ENCODE data around the gene CA9.

Gene CA9

GRCh38 chr9:35719546-35719945, 45.8 kb downstream of the CA9 start:
- Histone ChIP-seq H3K36me3 (replicated peaks; ENCODE audit: low read depth, low read length) (peaks cover 90% of the 10 kb centered on the region), H2AFZ (ENCODE audit: low read depth, low read length) (no peak overlapping the region), H3K27me3 (ENCODE audit: low read depth, low read length) (no peaks in the 10 kb centered on the region), H3K4me3 (ENCODE audit: low read length) (no peak overlapping the region), H3K79me2 (ENCODE audit: low read length) (no peaks in the 10 kb centered on the region), H3K9me3 (ENCODE audit: insufficient read depth, low read length) (no peaks in the 10 kb centered on the region), H3K4me1 (ENCODE audit: low read length) (no peaks in the 10 kb centered on the region), H3K27ac (ENCODE audit: low read length) (no peak overlapping the region), H3K9ac (ENCODE audit: low read length) (no peak overlapping the region), H4K20me1 (ENCODE audit: insufficient read depth, low read length) (no peaks in the 10 kb centered on the region), H3K4me2 (ENCODE audit: low read length) (no peak overlapping the region)
- TF ChIP-seq CTCF (IDR thresholded peaks at IDR 0.05; ENCODE audit: low read depth, low read length) (no peak), EZH2phosphoT487 (IDR thresholded peaks at IDR 0.05; ENCODE audit: low read depth) (no peak)

- TF ChIP-seq CTCF (IDR thresholded peaks at IDR 0.05; ENCODE audit: low read depth, low read length) (no peak), EZH2phosphoT487 (IDR thresholded peaks at IDR 0.05; ENCODE audit: low read depth) (no peak)
- Histone ChIP-seq H3K9ac (ENCODE audit: low read length) (no peak overlapping the region), H2AFZ (ENCODE audit: low read depth, low read length) (no peak overlapping the region), H3K9me3 (ENCODE audit: insufficient read depth, low read length) (no peaks in the 10 kb centered on the region), H4K20me1 (ENCODE audit: insufficient read depth, low read length) (peaks cover 21% of the 10 kb centered on the region), H3K79me2 (ENCODE audit: low read length) (peaks cover 22% of the 10 kb centered on the region), H3K27me3 (ENCODE audit: low read depth, low read length) (no peaks in the 10 kb centered on the region), H3K4me3 (ENCODE audit: low read length) (no peak overlapping the region), H3K36me3 (replicated peaks; ENCODE audit: low read depth, low read length) (peaks cover 71% of the 10 kb centered on the region), H3K4me2 (ENCODE audit: low read length) (no peak overlapping the region), H3K27ac (ENCODE audit: low read length) (no peak overlapping the region), H3K4me1 (ENCODE audit: low read length) (peaks cover 11% of the 10 kb centered on the region)
These were observed 49.7 kb downstream of the CA9 start for GRCh38 chr9:35723426-35723825.

- Histone ChIP-seq H3K4me3 (ENCODE audit: low read length) (no peak overlapping the region), H3K9ac (ENCODE audit: low read length) (no peak overlapping the region), H4K20me1 (ENCODE audit: insufficient read depth, low read length) (peaks cover 26% of the 10 kb centered on the region), H3K4me1 (ENCODE audit: low read length) (peaks cover 16% of the 10 kb centered on the region), H3K36me3 (replicated peaks; ENCODE audit: low read depth, low read length) (peaks cover 66% of the 10 kb centered on the region), H3K9me3 (ENCODE audit: insufficient read depth, low read length) (no peaks in the 10 kb centered on the region), H2AFZ (ENCODE audit: low read depth, low read length) (no peak overlapping the region), H3K4me2 (ENCODE audit: low read length) (no peak overlapping the region), H3K27ac (ENCODE audit: low read length) (no peak overlapping the region), H3K27me3 (ENCODE audit: low read depth, low read length) (no peaks in the 10 kb centered on the region), H3K79me2 (ENCODE audit: low read length) (peaks cover 27% of the 10 kb centered on the region)
- TF ChIP-seq EZH2phosphoT487 (IDR thresholded peaks at IDR 0.05; ENCODE audit: low read depth) (no peak), CTCF (IDR thresholded peaks at IDR 0.05; ENCODE audit: low read depth, low read length) (no peak)
These were observed 50.2 kb downstream of the CA9 start for GRCh38 chr9:35723908-35724307.

GRCh38 chr9:35725362-35725761, 51.6 kb downstream of the CA9 start:
- Histone ChIP-seq H3K9me3 (ENCODE audit: insufficient read depth, low read length) (no peaks in the 10 kb centered on the region), H4K20me1 (ENCODE audit: insufficient read depth, low read length) (peaks cover 38% of the 10 kb centered on the region), H2AFZ (ENCODE audit: low read depth, low read length) (no peak overlapping the region), H3K4me2 (ENCODE audit: low read length) (no peak overlapping the region), H3K27ac (ENCODE audit: low read length) (no peak overlapping the region), H3K36me3 (replicated peaks; ENCODE audit: low read depth, low read length) (peaks cover 55% of the 10 kb centered on the region), H3K79me2 (ENCODE audit: low read length) (peaks cover 41% of the 10 kb centered on the region), H3K4me1 (ENCODE audit: low read length) (peaks cover 30% of the 10 kb centered on the region), H3K9ac (ENCODE audit: low read length) (no peak overlapping the region), H3K27me3 (ENCODE audit: low read depth, low read length) (no peaks in the 10 kb centered on the region), H3K4me3 (ENCODE audit: low read length) (no peak overlapping the region)
- TF ChIP-seq EZH2phosphoT487 (IDR thresholded peaks at IDR 0.05; ENCODE audit: low read depth): no peak
- no peak for TF ChIP-seq CTCF (IDR thresholded peaks at IDR 0.05; ENCODE audit: low read depth, low read length)

Measured in OCI-LY3 (cell line).